Measurements from ENCODE around the gene ANO1. TPM values are rescaled to one million over a fixed set of nuclear protein-coding genes. Genes with fewer than 3 reads are reported as not detected.
"Not testable (repeated sequence)": the region's sequence is repeated elsewhere in the genome, so short reads cannot be mapped to it uniquely, and the experiment has no call there.

ANO1 gene
- total RNA-seq, 1 experiment from 2014 or later, result 41.7 TPM

DNA sequence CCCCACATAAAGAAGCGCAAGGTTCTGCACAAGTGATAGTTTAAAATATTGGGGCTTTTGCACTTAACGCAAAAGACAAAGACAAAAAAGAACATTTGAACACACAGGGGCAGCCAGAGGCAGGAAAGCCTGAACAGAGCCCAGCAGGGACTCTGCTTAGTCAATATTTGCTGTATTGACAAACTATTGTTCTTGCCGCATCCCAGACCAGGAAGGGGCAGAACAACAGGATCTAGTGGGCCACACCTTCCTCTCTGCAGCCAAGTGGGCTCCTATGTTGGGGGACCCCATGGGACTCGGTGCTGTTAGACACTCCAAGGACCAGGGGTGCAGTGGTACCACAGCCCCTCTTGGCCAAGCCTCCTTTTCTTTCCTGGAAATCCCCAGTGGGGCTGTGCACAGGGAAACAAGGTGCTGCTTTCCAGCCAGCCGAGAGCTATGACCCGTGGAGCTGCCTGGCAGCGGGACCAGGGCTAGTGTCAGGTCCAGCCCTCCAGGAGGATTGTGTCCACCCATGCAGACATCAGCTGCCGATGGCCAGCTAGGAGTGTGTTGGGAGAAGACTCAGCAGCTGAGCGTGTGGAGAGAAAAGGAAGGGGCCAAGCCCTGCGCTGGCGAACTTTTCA is 43.3 kb upstream of the ANO1 start:
- TF ChIP-seq SRF (IDR thresholded peaks at IDR 0.05; ENCODE audit: low read depth) (no peak), YY1 (IDR thresholded peaks at IDR 0.05; ENCODE audit: extremely low read depth, insufficient replicate concordance, low read depth, low read length) (no peak), TCF7L2 (IDR thresholded peaks at IDR 0.05; ENCODE audit: borderline replicate concordance, extremely low read depth, insufficient read depth, insufficient read length) (no peak), EGR1 (IDR thresholded peaks at IDR 0.05; ENCODE audit: low read depth) (no peak), RAD21 (IDR thresholded peaks at IDR 0.05; ENCODE audit: low read depth) (no peak), ZBTB33 (IDR thresholded peaks at IDR 0.05; ENCODE audit: extremely low read depth, insufficient replicate concordance, low read length) (no peak), JUND (IDR thresholded peaks at IDR 0.05) (no peak), POLR2AphosphoS5 (IDR thresholded peaks at IDR 0.05; ENCODE audit: low read depth, low read length) (no peak), SIN3A (IDR thresholded peaks at IDR 0.05; ENCODE audit: low read depth) (no peak), SP1 (IDR thresholded peaks at IDR 0.05; ENCODE audit: low read depth) (no peak), CBX3 (IDR thresholded peaks at IDR 0.05; ENCODE audit: low read depth) (no peak)
- TF ChIP-seq, protein P1, sequence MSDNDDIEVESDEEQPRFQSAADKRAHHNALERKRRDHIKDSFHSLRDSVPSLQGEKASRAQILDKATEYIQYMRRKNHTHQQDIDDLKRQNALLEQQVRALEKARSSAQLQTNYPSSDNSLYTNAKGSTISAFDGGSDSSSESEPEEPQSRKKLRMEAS (IDR thresholded peaks at IDR 0.05), result no peak
- TF ChIP-seq, protein P2, sequence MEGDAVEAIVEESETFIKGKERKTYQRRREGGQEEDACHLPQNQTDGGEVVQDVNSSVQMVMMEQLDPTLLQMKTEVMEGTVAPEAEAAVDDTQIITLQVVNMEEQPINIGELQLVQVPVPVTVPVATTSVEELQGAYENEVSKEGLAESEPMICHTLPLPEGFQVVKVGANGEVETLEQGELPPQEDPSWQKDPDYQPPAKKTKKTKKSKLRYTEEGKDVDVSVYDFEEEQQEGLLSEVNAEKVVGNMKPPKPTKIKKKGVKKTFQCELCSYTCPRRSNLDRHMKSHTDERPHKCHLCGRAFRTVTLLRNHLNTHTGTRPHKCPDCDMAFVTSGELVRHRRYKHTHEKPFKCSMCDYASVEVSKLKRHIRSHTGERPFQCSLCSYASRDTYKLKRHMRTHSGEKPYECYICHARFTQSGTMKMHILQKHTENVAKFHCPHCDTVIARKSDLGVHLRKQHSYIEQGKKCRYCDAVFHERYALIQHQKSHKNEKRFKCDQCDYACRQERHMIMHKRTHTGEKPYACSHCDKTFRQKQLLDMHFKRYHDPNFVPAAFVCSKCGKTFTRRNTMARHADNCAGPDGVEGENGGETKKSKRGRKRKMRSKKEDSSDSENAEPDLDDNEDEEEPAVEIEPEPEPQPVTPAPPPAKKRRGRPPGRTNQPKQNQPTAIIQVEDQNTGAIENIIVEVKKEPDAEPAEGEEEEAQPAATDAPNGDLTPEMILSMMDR (IDR thresholded peaks at IDR 0.05 in 2 of 3, conservative IDR thresholded peaks at IDR 0.05 in 1 of 3; ENCODE audit: borderline replicate concordance in 1 of 3, insufficient read depth in 1 of 3, low read depth in 2 of 3, low read length in 2 of 3), result no peak
- Histone ChIP-seq H2AFZ (ENCODE audit: low read depth, low read length, poor library complexity, severe bottlenecking) (no peak overlapping the region), H3K4me1 (ENCODE audit: control insufficient read depth in 1 of 2, insufficient read depth in 2 of 2, low read length in 2 of 2) (no peaks in the 10 kb centered on the region), H3K9ac (ENCODE audit: low read length) (no peak overlapping the region), H3K27ac (ENCODE audit: low read depth, low read length) (no peak overlapping the region), H3K9me2 (ENCODE audit: insufficient read depth) (no peaks in the 10 kb centered on the region), H4K20me1 (ENCODE audit: insufficient read depth) (no peaks in the 10 kb centered on the region), H3K4me2 (ENCODE audit: low read length) (no peak overlapping the region), H3K9me3 (ENCODE audit: control insufficient read depth in 1 of 2, insufficient read depth in 1 of 2, low read depth in 1 of 2, low read length in 2 of 2) (peaks cover 0 to 18% of the 10 kb centered on the region in 2 experiments; a peak in 1 of 4 replicates), H3K36me3 (ENCODE audit: control insufficient read depth in 1 of 2, insufficient read depth in 2 of 2, low read length in 2 of 2) (no peaks in the 10 kb centered on the region), H3K27me3 (ENCODE audit: insufficient read depth, low read length) (no peaks in the 10 kb centered on the region), H3K79me2 (ENCODE audit: insufficient read depth, low read length) (no peaks in the 10 kb centered on the region), H3K4me3 (replicated peaks in 1 of 2; ENCODE audit: low read depth in 1 of 2, low read length in 2 of 2) (no peak overlapping the region)
- ChIA-PET POLR2A (no interaction called here), CTCF (no interaction called here), RAD21 (ENCODE audit: low non-redundant PET in 1 of 2, low total read pairs in 2 of 2, uncharacterized antibody in 2 of 2, unreplicated experiment in 2 of 2) (no interaction called here)
- intact Hi-C loops (cut with micrococcal nuclease), result no loop called here
- DNase-seq (ENCODE audit: low read depth, low spot score) (no peak), ATAC-seq (no peak)
- no TSS peak for BruUV-seq (replicated peaks)

GRCh38 chr11:70035665-70036064 is 42.5 kb upstream of the ANO1 start:
- H3K27me3 ChIP-seq (ENCODE audit: insufficient read depth, low read length); H3K27ac ChIP-seq (ENCODE audit: low read depth, low read length); RAD21 ChIA-PET (ENCODE audit: low non-redundant PET in 1 of 2, low total read pairs in 2 of 2, uncharacterized antibody in 2 of 2, unreplicated experiment in 2 of 2); intact Hi-C loops (cut with micrococcal nuclease); POLR2A ChIA-PET; H3K4me2 ChIP-seq (ENCODE audit: low read length); CTCF ChIA-PET; BruUV-seq (replicated peaks); H3K79me2 ChIP-seq (ENCODE audit: insufficient read depth, low read length); H3K4me1 ChIP-seq (ENCODE audit: control insufficient read depth in 1 of 2, insufficient read depth in 2 of 2, low read length in 2 of 2); H3K9ac ChIP-seq (ENCODE audit: low read length); H2AFZ ChIP-seq (ENCODE audit: low read depth, low read length, poor library complexity, severe bottlenecking); H4K20me1 ChIP-seq (ENCODE audit: insufficient read depth); ATAC-seq; H3K4me3 ChIP-seq (replicated peaks in 1 of 2; ENCODE audit: low read depth in 1 of 2, low read length in 2 of 2); DNase-seq (ENCODE audit: low read depth, low spot score); H3K9me2 ChIP-seq (ENCODE audit: insufficient read depth); H3K36me3 ChIP-seq (ENCODE audit: control insufficient read depth in 1 of 2, insufficient read depth in 2 of 2, low read length in 2 of 2): not testable (repeated sequence)
- H3K9me3 ChIP-seq (ENCODE audit: control insufficient read depth in 1 of 2, insufficient read depth in 1 of 2, low read depth in 1 of 2, low read length in 2 of 2), result peaks cover 0 to 18% of the 10 kb centered on the region in 2 experiments; a peak in 1 of 4 replicates

All from HCT116 (cell line).